HT-29 (cell line): Measurements from ENCODE around the gene EIF3F. TPM values are rescaled to one million over a fixed set of nuclear protein-coding genes. Genes with fewer than 3 reads are reported as not detected.

Experiments used
- DNase-seq: peaks from one replicate; pipeline ENCODE4 v3.0.0-alpha.2; 2015; ENCODE audit warnings: low spot score
- total RNA-seq: library from RNA; depleted of rRNA; stranded (reverse); fragments of >200 nt; shearing (Covaris generic); gene quantifications from 2 replicates; pipeline ENCODE4 v1.2.3, GENCODE V29; 2014

EIF3F gene
- total RNA-seq, 1 experiment from 2014 or later = 485 TPM

DNA sequence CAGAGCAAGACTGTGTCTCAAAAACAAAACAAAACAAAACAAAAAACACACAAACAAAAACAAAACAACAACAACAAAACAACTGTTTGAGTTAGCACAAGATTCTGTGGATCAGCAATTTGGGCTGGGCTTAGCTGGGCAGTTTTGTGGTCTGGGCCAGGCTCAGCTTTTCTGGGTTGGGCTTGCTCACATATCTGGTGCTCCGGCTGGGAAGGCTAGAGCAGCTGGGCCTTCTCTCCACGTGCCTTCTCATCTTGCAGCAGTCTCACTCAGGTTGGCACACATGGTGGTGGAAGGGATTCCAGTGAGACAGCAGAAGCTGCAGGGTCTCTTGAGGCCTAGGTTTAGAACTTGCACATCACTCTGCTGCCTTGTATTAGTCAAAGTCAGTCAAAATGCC is 35.7 kb downstream of the EIF3F start:
- DNase-seq = no peak

- no peak for DNase-seq
These were observed 36.9 kb downstream of the EIF3F start for GRCh38 chr11:8023831-8024555.

DNA sequence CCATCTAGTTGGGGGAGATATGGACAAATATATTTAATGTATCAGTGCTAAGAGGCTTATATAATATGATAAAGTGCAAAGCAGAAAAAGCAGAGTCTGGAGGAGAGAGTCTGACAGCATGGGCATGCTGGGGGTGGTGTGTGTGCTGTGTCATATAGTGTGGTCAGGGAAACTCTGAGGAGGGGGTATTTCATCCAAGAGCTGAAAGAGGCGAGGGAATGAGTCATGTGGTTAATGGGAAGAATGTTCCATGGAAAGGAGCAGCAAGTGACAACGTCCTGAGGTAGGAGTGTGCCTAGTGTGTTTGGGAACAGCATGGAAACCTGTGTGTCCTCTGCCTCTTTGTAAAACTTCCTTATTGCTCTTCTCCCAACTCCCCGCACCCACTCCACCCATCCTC is 38.0 kb downstream of the EIF3F start:
- DNase-seq = no peak

DNA sequence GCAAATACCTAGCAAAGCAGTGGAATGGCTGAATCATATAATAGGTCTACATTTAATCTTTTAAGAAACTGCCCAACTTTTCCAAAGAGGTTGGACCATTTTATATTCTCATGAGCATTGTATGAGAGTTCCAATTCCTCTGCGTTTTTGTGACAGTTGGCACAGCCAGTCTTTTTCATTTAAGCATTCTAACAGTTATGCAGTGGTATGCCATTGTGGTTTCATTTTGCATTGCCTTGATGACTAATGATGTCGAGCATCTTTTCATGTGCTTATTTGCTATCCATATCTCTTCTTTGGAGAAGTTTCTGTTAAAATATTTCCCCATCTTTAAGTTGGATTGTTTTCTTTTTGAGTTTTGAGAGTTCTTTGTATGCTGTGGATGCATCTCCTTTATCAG is 38.7 kb downstream of the EIF3F start:
- DNase-seq = no peak

DNA sequence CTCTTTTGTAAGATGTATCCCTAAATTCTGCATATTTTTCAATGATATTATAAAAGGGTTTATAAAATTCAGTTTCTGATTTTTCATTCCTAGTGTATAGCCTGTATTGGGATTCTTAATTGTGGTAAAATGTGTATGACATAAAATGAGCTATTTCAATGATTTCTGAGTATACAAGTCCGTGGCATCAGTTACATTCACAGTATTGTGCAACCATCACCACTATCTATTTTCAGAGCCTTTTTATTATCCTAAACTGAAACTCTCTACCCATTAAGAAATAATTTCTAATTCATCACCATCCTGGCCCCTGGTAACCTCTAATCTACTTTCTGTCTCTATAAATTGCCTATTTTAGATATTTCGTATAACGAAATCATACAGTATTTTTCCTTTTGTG is 39.8 kb downstream of the EIF3F start:
- DNase-seq = no peak

- no peak for DNase-seq
These were observed 41.6 kb downstream of the EIF3F start for GRCh38 chr11:8028766-8029165.

- DNase-seq = no peak
These were observed 43.5 kb downstream of the EIF3F start for GRCh38 chr11:8030526-8031247.

- DNase-seq = no peak
These were observed 44.3 kb downstream of the EIF3F start for GRCh38 chr11:8031248-8032115.

GRCh38 chr11:8032122-8032521 is 45.0 kb downstream of the EIF3F start:
- DNase-seq = no peak

DNA sequence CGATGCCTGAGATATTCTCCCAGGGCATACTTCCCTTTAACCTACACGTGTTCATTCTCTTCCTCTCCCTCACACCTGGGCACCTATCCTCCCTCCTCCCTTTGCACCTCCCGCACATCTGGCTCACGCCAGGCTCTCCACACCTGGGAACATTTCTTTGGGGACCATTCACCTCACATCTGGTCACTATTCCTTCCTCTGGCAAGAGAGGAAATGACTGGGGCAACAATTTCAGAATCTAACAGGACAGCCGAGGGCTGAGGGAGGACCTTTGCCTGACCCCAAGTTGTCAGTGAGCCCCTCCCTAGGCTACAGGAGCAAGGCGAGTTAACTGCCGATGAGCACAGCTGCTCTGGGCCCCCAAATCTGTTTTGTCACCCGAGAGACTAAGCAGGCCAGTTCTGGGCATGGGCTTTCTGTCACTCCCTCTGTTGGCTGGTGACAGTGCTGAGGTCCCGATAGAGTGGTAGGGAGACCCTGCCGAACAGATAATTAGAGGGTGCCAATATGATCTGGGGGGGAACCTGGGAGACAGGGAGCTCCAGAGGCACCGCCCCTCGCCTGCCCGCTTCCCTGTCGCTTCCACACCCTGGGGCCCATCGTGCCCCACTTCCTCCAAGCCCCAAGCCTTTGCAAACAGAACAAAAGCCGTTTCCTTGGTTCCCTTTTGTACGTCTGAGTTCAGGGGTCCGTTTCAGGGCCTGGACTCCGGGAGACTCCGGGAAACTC is 45.6 kb downstream of the EIF3F start:
- DNase-seq = no peak

DNA sequence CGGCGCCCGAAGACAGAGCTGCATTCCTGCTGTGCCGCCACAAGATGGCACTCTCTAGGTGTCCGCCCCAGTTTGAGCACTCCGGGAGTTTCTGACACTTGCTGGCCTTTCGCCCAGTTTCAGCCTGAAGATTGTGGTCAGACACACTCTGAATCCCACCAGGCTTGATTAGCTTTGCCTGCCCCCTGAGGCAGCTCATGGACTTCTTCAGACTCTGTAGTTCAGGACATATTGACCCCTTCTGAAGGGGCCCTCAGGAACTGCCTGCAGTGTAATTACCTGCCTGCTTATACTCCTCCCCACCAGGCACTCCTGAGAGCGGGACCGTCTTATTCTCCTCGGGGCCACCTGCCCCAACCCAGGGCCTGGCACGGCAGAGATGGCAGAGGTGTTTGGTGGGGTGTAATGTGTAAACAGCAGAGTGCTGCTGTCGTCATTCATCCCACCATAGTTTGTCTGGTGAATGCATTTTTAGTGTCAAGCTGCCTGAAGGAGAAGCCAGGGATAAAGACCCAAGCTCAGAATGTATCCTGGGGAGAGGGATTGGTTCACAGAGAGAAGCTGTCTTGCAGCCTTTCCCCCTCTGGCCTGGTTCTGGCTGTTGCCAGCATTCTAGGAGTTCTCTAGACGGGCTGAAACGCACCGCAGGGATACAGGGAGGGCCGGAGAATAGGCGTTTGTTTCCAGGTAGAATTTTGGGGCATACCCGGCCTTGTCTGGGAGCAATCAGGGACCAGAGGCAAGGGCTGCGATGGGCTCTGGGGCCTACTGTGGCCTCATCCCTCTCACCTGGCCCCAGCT is 46.4 kb downstream of the EIF3F start:
- peak; percentile 75 for DNase-seq

- no peak for DNase-seq
These were observed 47.0 kb downstream of the EIF3F start for GRCh38 chr11:8034106-8034585.

DNA sequence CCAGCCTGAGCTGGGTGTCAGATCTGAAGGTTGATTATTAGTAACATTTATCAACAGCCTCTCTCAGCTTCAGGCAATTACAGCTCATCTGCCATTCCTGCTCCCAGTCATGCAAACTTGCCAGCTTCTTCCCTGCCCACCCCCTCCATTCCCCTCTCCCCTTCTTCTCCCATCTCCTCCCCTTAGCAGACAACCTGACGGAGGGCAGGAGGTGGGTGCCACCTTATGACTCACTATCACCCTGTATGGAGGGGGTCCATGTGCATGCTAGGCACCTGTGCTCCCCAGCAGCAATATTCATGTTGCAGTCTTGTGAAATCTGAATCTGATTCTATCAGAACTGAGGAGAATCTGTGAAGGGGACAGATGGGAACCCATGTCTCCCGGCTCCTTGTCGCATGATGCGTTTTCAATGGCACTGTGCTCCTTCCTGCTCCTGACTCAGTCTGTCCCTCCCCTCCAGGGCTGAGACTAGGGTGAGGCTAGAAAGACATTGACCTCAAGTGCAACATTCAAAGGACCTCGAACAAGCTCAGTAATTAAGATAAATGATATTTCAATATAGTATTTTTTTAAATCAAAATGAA is 47.6 kb downstream of the EIF3F start:
- DNase-seq = no peak

- no peak for DNase-seq
These were observed 48.2 kb downstream of the EIF3F start for GRCh38 chr11:8035200-8035855.

- DNase-seq = no peak
These were observed 49.1 kb downstream of the EIF3F start for GRCh38 chr11:8036002-8036802.

GRCh38 chr11:8036986-8037385 is 49.8 kb downstream of the EIF3F start:
- DNase-seq = no peak

DNA sequence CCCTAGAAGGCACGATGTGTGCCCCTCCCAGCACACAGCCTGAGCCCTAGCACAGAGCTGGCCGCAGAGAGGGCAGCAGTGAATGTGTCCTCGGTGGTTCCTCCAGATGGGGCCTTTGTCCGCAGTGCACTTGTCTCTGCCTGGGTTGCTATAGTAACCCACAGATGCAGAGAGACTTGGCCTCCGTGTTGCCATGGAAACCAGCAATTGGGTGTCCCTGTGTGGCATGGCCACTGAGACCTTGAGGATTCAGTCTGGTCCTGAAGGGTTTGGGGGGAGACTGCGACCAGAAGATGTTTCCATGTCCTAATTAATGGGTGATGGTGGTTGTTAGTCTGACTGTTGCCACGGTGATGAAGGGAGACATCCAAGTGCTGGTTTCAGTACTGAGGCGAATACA is 51.3 kb downstream of the EIF3F start:
- DNase-seq = no peak

DNA sequence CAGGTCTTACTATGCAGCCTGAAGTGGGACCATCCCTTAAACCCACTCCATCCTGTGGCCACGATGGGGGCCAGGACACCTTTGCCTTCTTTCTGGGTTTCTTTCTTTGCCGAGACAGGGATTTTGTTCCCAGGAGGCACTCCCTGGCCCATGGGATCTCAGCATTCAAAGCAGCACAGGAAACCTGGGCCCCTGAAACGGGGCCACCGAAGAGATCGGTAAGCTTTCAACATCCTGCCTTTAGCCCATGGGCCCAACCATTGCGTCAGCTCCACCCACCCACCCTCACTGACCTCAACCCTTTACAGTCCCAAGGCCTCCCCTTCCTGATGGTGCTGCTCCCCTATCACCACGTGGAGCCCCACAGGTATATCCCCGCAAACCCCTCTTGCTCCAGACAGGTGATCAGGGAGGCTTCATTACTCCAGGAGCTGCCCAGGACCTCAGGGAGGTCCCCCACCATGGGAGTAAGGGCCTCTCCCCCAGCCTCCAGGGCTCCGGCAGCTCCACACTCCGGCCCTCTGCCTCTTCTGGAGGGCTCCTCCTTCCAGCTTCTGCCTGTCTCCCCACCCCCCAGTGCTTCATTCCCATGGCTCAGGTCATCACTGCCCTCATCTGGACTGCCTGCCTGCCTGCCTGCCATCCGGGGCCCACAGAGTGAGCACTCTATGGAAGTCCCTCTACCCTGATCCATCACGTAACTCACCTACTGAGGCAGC is 51.8 kb downstream of the EIF3F start:
- no peak for DNase-seq
